Mesendoderm (in vitro differentiated cells): ENCODE results near the gene MAG.

ENCODE experiments used
- DNase-seq: peaks from one replicate; pipeline ENCODE4 v3.0.0; 2013
- H2AK5ac ChIP-seq: 2 replicates; pipeline ENCODE4 v1.6.1; 2013; ENCODE audit warnings: low read length, inconsistent platforms
- H2BK120ac ChIP-seq: 2 replicates; pipeline ENCODE4 v1.6.1; 2013; ENCODE audit warnings: low read depth, mild to moderate bottlenecking, low read length, moderate library complexity, mixed read lengths
- H2BK15ac ChIP-seq: replicated peaks from 2 replicates; pipeline ENCODE4 v1.6.1; 2013; ENCODE audit warnings: low read depth, mild to moderate bottlenecking, moderate library complexity
- H2BK5ac ChIP-seq: 2 replicates; pipeline ENCODE4 v1.6.1; 2013; ENCODE audit warnings: low read length, inconsistent platforms
- H3K18ac ChIP-seq: 2 replicates; pipeline ENCODE4 v1.6.1; 2013; ENCODE audit warnings: mild to moderate bottlenecking, low read length, mixed read lengths
- H3K23ac ChIP-seq: one replicate; pipeline ENCODE4 v1.6.1; 2013; ENCODE audit warnings: low read length
- H3K27ac ChIP-seq: 2 replicates; pipeline ENCODE4 v1.5.1; 2013; ENCODE audit warnings: low read depth, mild to moderate bottlenecking, inconsistent platforms, low read length, moderate library complexity
- H3K27me3 ChIP-seq: 2 replicates; pipeline ENCODE4 v1.6.1; 2013; ENCODE audit warnings: low read length, control low read depth, mild to moderate bottlenecking, inconsistent platforms; ENCODE audit not compliant: insufficient read depth, poor library complexity
- H3K36me3 ChIP-seq: 2 replicates; pipeline ENCODE4 v1.6.1; 2013; ENCODE audit warnings: low read length, inconsistent platforms; ENCODE audit not compliant: control insufficient read depth, insufficient read depth
- H3K4ac ChIP-seq: one replicate; pipeline ENCODE4 v1.6.1; 2013; ENCODE audit warnings: low read depth, mild to moderate bottlenecking, low read length, moderate library complexity
- H3K4me1 ChIP-seq: 2 replicates; pipeline ENCODE4 v1.6.1; 2013; ENCODE audit warnings: low read depth, low read length, inconsistent platforms; ENCODE audit not compliant: control insufficient read depth
- H3K4me2 ChIP-seq: 2 replicates; pipeline ENCODE4 v1.6.1; 2013; ENCODE audit warnings: low read length
- H3K4me3 ChIP-seq: 2 replicates; pipeline ENCODE4 v1.5.1; 2013; ENCODE audit warnings: mild to moderate bottlenecking, low read length
- H3K56ac ChIP-seq: one replicate; pipeline ENCODE4 v1.6.1; 2013; ENCODE audit warnings: low read length
- H3K79me1 ChIP-seq: 2 replicates; pipeline ENCODE4 v1.6.1; 2013; ENCODE audit warnings: low read length, inconsistent platforms
- H3K79me2 ChIP-seq: 2 replicates; pipeline ENCODE4 v1.6.1; 2013; ENCODE audit warnings: mild to moderate bottlenecking, low read length; ENCODE audit not compliant: control insufficient read depth, insufficient read depth
- H3K9ac ChIP-seq: 2 replicates; pipeline ENCODE4 v1.6.1; 2013; ENCODE audit warnings: low read length, inconsistent platforms
- H4K5ac ChIP-seq: one replicate; pipeline ENCODE4 v1.6.1; 2013; ENCODE audit warnings: low read length
- H4K8ac ChIP-seq: one replicate; pipeline ENCODE4 v1.6.1; 2013; ENCODE audit warnings: low read depth, mild to moderate bottlenecking, control low read depth, low read length, moderate library complexity
- WGBS: extraction: QIAGEN DNeasy Blood & Tissue Kit; methylation state at CpG from one replicate; pipeline ENCODE4 v1.1.7; 2013; ENCODE audit warnings: low lambda C conversion rate, missing lambda C conversion rate; ENCODE audit not compliant: insufficient coverage; ENCODE audit errors: extremely low coverage; 5-methylcytosine and 5-hydroxymethylcytosine counted together

Gene MAG

GRCh38 chr19:35293363-35293739 is 1.4 kb downstream of the MAG start:
- H3K4me3 ChIP-seq = no peak overlapping the region
- H4K5ac ChIP-seq = no peak overlapping the region
- H2BK15ac ChIP-seq = no peak overlapping the region
- DNase-seq = no peak
- no peak overlapping the region for H3K18ac ChIP-seq
- H3K4ac ChIP-seq = no peak overlapping the region
- no peak overlapping the region for H2BK5ac ChIP-seq
- no peaks in the 10 kb centered on the region for H3K79me1 ChIP-seq
- no peaks in the 10 kb centered on the region for H3K79me2 ChIP-seq
- H3K4me1 ChIP-seq = no peaks in the 10 kb centered on the region
- WGBS = no CpG with 5 or more reads among the region's 7 CpGs
- H3K36me3 ChIP-seq = no peaks in the 10 kb centered on the region
- H3K27me3 ChIP-seq = no peaks in the 10 kb centered on the region
- no peak overlapping the region for H2AK5ac ChIP-seq
- H3K23ac ChIP-seq = no peak overlapping the region
- H3K4me2 ChIP-seq = no peak overlapping the region
- no peak overlapping the region for H3K9ac ChIP-seq
- no peak overlapping the region for H3K56ac ChIP-seq
- no peak overlapping the region for H4K8ac ChIP-seq
- no peak overlapping the region for H3K27ac ChIP-seq
- H2BK120ac ChIP-seq = no peak overlapping the region

GRCh38 chr19:35293808-35294207 is 1.8 kb downstream of the MAG start:
- Histone ChIP-seq H4K8ac (no peak overlapping the region), H3K4me2 (no peak overlapping the region), H3K4me1 (no peaks in the 10 kb centered on the region), H3K18ac (no peak overlapping the region), H3K4ac (no peak overlapping the region), H3K79me2 (no peaks in the 10 kb centered on the region), H3K79me1 (no peaks in the 10 kb centered on the region), H3K27ac (no peak overlapping the region), H4K5ac (no peak overlapping the region), H3K36me3 (no peaks in the 10 kb centered on the region), H3K4me3 (no peak overlapping the region), H3K27me3 (no peaks in the 10 kb centered on the region), H2BK15ac (no peak overlapping the region), H2AK5ac (no peak overlapping the region), H3K23ac (no peak overlapping the region), H2BK120ac (no peak overlapping the region), H3K56ac (peak overlapping the region; percentile 42), H3K9ac (no peak overlapping the region), H2BK5ac (no peak overlapping the region)
- WGBS = no CpG with 5 or more reads among the region's 17 CpGs
- DNase-seq = no peak

GRCh38 chr19:35294328-35294727 is 2.4 kb downstream of the MAG start:
- Histone ChIP-seq H3K56ac (no peak overlapping the region), H4K5ac (no peak overlapping the region), H3K79me2 (no peaks in the 10 kb centered on the region), H3K27ac (no peak overlapping the region), H2BK15ac (no peak overlapping the region), H3K9ac (no peak overlapping the region), H3K4me2 (no peak overlapping the region), H3K27me3 (no peaks in the 10 kb centered on the region), H3K18ac (no peak overlapping the region), H4K8ac (no peak overlapping the region), H3K79me1 (no peaks in the 10 kb centered on the region), H3K36me3 (no peaks in the 10 kb centered on the region), H3K4me1 (no peaks in the 10 kb centered on the region), H2BK120ac (no peak overlapping the region), H2BK5ac (no peak overlapping the region), H3K23ac (no peak overlapping the region), H3K4ac (no peak overlapping the region), H3K4me3 (no peak overlapping the region), H2AK5ac (no peak overlapping the region)
- no peak for DNase-seq
- WGBS = no CpG with 5 or more reads among the region's 3 CpGs

- no peaks in the 10 kb centered on the region for H3K79me2 ChIP-seq
- H3K4ac ChIP-seq = no peak overlapping the region
- no peaks in the 10 kb centered on the region for H3K4me1 ChIP-seq
- no peak overlapping the region for H2BK15ac ChIP-seq
- no peak overlapping the region for H2BK120ac ChIP-seq
- H2BK5ac ChIP-seq = no peak overlapping the region
- H3K23ac ChIP-seq = no peak overlapping the region
- no peaks in the 10 kb centered on the region for H3K79me1 ChIP-seq
- DNase-seq = no peak
- H3K36me3 ChIP-seq = no peaks in the 10 kb centered on the region
- no peak overlapping the region for H4K5ac ChIP-seq
- H3K27me3 ChIP-seq = no peaks in the 10 kb centered on the region
- no peak overlapping the region for H2AK5ac ChIP-seq
- H3K56ac ChIP-seq = no peak overlapping the region
- no peak overlapping the region for H3K9ac ChIP-seq
- no CpG with 5 or more reads among the region's 25 CpGs for WGBS
- no peak overlapping the region for H3K18ac ChIP-seq
- no peak overlapping the region for H4K8ac ChIP-seq
- H3K4me2 ChIP-seq = no peak overlapping the region
- no peak overlapping the region for H3K4me3 ChIP-seq
- H3K27ac ChIP-seq = no peak overlapping the region
Measured at GRCh38 chr19:35294859-35295791, 3.2 kb downstream of the MAG start.

GRCh38 chr19:35295792-35296462 is 4.0 kb downstream of the MAG start:
- H2BK5ac ChIP-seq = no peak overlapping the region
- no peak overlapping the region for H4K5ac ChIP-seq
- no peak for DNase-seq
- no peak overlapping the region for H3K9ac ChIP-seq
- no peaks in the 10 kb centered on the region for H3K79me1 ChIP-seq
- no peak overlapping the region for H3K27ac ChIP-seq
- H4K8ac ChIP-seq = no peak overlapping the region
- no peaks in the 10 kb centered on the region for H3K79me2 ChIP-seq
- H2BK120ac ChIP-seq = no peak overlapping the region
- H3K4me2 ChIP-seq = no peak overlapping the region
- no peak overlapping the region for H3K4me3 ChIP-seq
- H2BK15ac ChIP-seq = no peak overlapping the region
- no peak overlapping the region for H3K23ac ChIP-seq
- H3K27me3 ChIP-seq = no peaks in the 10 kb centered on the region
- H3K56ac ChIP-seq = no peak overlapping the region
- no CpG with 5 or more reads among the region's 24 CpGs for WGBS
- no peak overlapping the region for H3K4ac ChIP-seq
- H2AK5ac ChIP-seq = no peak overlapping the region
- no peaks in the 10 kb centered on the region for H3K4me1 ChIP-seq
- no peak overlapping the region for H3K18ac ChIP-seq
- H3K36me3 ChIP-seq = no peaks in the 10 kb centered on the region
